Measurements from ENCODE around the gene DDB1. TPM values are rescaled to one million over a fixed set of nuclear protein-coding genes. Genes with fewer than 3 reads are reported as not detected.

Gene DDB1
- total RNA-seq, 1 experiment from 2014 or later = 172 TPM

DNA sequence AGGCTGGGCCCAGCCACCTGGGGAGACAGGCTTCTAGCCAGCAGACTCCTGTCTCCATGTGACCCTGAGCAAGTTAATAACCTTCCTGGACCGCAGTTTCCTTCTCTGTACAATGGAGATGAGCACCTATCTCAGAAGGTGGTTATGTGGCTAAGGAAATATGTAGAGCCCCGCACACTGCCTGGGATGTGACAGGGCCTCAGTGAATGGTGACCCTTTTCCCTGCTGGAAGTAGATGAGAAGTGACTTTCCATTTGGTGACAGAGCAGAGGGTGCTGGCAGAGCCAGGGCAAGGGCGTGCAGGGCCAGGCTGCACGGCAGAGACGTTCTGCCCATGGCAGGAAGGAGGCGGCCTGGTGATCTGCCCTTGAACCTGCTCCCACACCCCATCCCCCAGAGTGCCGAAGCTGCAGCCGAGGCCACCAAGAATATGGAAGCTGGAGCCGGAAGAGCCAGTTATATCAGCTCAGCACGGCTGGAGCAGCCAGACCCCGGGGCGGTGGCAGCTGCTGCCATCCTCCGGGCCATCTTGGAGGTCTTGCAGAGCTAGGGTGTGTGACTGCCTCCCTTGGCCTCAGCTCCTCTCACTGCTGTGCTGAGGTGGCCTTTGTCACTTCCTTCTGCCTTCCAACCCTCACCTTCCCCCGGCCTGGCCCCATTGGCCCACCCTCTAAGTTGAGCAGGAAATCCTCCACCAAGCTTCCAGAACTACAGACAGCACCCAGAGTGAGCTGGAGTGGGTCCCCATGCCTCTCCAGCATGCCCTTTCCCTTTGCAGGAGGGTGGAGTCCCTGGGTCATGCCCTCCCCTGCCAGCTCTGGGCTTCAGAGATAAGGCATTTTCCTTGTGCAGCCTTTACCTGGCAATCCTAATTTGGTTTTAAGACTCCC, 13.3 kb upstream of the DDB1 start:
- DNase-seq (ENCODE audit: unreplicated experiment) = no peak
- ChIA-PET POLR2A (interaction anchor here (0.6 to 6.7 kb wide), 5 partner anchors 10 to 40 kb away, joined by 4 to 72 read pairs (median 4); partner anchors contain the start of genes CYB561A3 and TMEM138), CTCF (interaction anchor here (0.6 to 3.0 kb wide), 3 partner anchors 10 to 79 kb away, joined by 3 to 23 read pairs (median 3); no protein-coding TSS in a partner anchor)
- no peaks in the 10 kb centered on the region for H3K27me3 Mint-ChIP-seq (ENCODE audit: insufficient read depth, unreplicated experiment)
- TF ChIP-seq, protein P1, sequence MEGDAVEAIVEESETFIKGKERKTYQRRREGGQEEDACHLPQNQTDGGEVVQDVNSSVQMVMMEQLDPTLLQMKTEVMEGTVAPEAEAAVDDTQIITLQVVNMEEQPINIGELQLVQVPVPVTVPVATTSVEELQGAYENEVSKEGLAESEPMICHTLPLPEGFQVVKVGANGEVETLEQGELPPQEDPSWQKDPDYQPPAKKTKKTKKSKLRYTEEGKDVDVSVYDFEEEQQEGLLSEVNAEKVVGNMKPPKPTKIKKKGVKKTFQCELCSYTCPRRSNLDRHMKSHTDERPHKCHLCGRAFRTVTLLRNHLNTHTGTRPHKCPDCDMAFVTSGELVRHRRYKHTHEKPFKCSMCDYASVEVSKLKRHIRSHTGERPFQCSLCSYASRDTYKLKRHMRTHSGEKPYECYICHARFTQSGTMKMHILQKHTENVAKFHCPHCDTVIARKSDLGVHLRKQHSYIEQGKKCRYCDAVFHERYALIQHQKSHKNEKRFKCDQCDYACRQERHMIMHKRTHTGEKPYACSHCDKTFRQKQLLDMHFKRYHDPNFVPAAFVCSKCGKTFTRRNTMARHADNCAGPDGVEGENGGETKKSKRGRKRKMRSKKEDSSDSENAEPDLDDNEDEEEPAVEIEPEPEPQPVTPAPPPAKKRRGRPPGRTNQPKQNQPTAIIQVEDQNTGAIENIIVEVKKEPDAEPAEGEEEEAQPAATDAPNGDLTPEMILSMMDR (IDR thresholded peaks at IDR 0.05; ENCODE audit: unreplicated experiment) = no peak
- H3K9me3 Mint-ChIP-seq (ENCODE audit: unreplicated experiment) = no peaks in the 10 kb centered on the region
- no peak overlapping the region for H3K4me3 Mint-ChIP-seq (ENCODE audit: unreplicated experiment)
- no peaks in the 10 kb centered on the region for H3K4me1 Mint-ChIP-seq (ENCODE audit: insufficient read depth, unreplicated experiment)
- BruUV-seq (replicated peaks) = TSS peak; percentile 41
- H3K36me3 Mint-ChIP-seq (ENCODE audit: insufficient read depth, unreplicated experiment) = peaks cover 49% of the 10 kb centered on the region
- intact Hi-C loops (cut with micrococcal nuclease) = no loop called here
- no peak overlapping the region for H3K27ac Mint-ChIP-seq (ENCODE audit: low read depth, unreplicated experiment)

DNA sequence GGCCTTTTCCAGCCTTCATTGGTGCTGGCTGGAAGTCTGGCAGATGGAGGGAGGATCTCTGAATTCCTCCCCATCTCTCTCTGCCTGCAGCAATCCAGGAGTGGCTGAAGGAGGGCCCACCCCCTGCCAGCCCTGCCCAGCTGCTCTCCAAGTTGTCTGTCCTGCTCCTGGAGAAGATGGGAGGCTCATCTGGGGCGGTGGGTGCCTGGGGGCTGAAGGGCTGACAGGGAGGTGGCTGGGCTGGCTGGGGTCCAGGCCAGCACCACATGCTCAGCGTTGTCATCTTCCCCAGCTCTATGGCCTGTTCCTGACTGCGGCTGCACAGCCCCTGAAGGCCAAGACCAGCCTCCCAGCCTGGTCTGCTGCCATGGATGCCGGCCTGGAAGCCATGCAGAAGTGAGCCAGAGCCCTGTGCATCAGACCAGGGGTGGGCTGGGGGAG, 12.3 kb upstream of the DDB1 start:
- intact Hi-C loops (cut with micrococcal nuclease) = no loop called here
- Mint-ChIP-seq H3K27ac (ENCODE audit: low read depth, unreplicated experiment) (no peak overlapping the region), H3K4me3 (ENCODE audit: unreplicated experiment) (no peak overlapping the region), H3K4me1 (ENCODE audit: insufficient read depth, unreplicated experiment) (no peaks in the 10 kb centered on the region), H3K36me3 (ENCODE audit: insufficient read depth, unreplicated experiment) (peaks cover 43% of the 10 kb centered on the region), H3K27me3 (ENCODE audit: insufficient read depth, unreplicated experiment) (no peaks in the 10 kb centered on the region), H3K9me3 (ENCODE audit: unreplicated experiment) (no peaks in the 10 kb centered on the region)
- no peak for DNase-seq (ENCODE audit: unreplicated experiment)
- BruUV-seq (replicated peaks) = no TSS peak
- TF ChIP-seq, protein P1 (IDR thresholded peaks at IDR 0.05; ENCODE audit: unreplicated experiment) = no peak
- CTCF ChIA-PET = interaction anchor here (0.6 to 3.0 kb wide), 4 partner anchors 8 to 36 kb away, joined by 3 to 23 read pairs (median 4); no protein-coding TSS in a partner anchor
- POLR2A ChIA-PET = interaction anchor here (0.6 to 1.9 kb wide), 3 partner anchors 9 to 1276 kb away, joined by 3 to 5 read pairs (median 4); no protein-coding TSS in a partner anchor

DNA sequence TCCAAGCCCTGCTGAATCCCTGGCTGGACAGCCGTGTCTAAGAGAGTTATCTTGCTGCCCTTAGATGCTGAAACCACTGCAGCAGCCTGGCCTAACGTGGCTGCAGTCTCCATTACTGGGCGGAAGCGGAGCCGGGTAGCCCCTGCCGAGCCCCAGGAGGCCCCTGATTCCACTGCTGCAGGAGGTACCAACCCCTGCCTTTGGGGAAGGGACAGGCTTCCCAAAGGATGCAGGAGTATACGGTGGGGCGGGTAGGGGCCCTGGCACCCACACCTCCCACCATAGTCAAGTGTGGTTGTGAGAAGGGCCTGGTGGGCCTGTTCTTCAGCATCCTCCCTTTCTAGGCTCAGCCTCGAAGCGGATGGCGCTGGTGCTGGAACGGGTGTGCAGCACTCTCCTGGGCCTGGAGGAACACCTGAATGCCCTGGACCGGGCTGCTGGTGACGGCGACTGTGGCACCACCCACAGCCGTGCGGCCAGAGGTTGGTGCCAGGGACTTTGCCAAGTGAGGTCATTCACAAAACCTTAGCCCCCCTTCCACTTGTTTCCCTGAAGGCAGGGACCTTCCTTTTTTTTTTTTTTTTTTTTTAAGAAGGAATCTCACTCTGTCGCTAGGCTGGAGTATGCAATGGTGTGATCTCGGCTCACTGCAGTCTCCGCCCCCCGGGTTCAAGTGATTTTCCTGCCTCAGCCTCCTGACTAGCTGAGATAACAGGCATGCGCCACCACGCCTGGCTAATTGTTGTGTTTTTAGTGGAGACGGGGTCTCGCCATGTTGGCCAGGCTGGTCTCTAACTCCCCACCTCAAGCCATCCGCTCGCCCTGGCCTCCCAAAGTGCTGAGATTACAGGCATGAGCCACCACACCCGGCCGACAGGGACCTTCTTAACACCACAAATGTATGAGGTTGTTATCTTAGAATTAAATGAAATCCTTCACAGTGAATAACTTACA, 11.2 kb upstream of the DDB1 start:
- no peak for DNase-seq (ENCODE audit: unreplicated experiment)
- ChIA-PET CTCF (interaction anchor here (3.0 kb wide), 1 partner anchor 8 kb away, joined by 23 read pairs; no protein-coding TSS in a partner anchor), POLR2A (interaction anchor here (0.7 kb wide), 1 partner anchor 16 kb away, joined by 4 read pairs; no protein-coding TSS in a partner anchor)
- no TSS peak for BruUV-seq (replicated peaks)
- H3K36me3 Mint-ChIP-seq (ENCODE audit: insufficient read depth, unreplicated experiment) = peaks cover 50% of the 10 kb centered on the region
- TF ChIP-seq, protein P1 (IDR thresholded peaks at IDR 0.05; ENCODE audit: unreplicated experiment) = no peak
- H3K27me3 Mint-ChIP-seq (ENCODE audit: insufficient read depth, unreplicated experiment) = no peaks in the 10 kb centered on the region
- intact Hi-C loops (cut with micrococcal nuclease) = no loop called here
- no peak overlapping the region for H3K27ac Mint-ChIP-seq (ENCODE audit: low read depth, unreplicated experiment)
- H3K4me3 Mint-ChIP-seq (ENCODE audit: unreplicated experiment) = no peak overlapping the region
- no peaks in the 10 kb centered on the region for H3K4me1 Mint-ChIP-seq (ENCODE audit: insufficient read depth, unreplicated experiment)
- H3K9me3 Mint-ChIP-seq (ENCODE audit: unreplicated experiment) = no peaks in the 10 kb centered on the region
